ENCODE results near the gene NSUN7.

The NSUN7 gene

GRCh38 chr4:40718586-40718985 is 31.2 kb upstream of the NSUN7 start:
- H3K4me3 ChIP-seq: no peak overlapping the region
- DNase-seq (ENCODE audit: low spot score): no peak
- no peak overlapping the region for H3K27ac ChIP-seq
- TF ChIP-seq CTCF (IDR thresholded peaks at IDR 0.05): no peak

- no peak for DNase-seq (ENCODE audit: low spot score)
- no peak for TF ChIP-seq CTCF (IDR thresholded peaks at IDR 0.05)
- Histone ChIP-seq H3K27ac (no peak overlapping the region), H3K4me3 (no peak overlapping the region)
Measured at GRCh38 chr4:40719008-40719623, 30.6 kb upstream of the NSUN7 start.

GRCh38 chr4:40720351-40720750 is 29.4 kb upstream of the NSUN7 start:
- DNase-seq (ENCODE audit: low spot score): no peak
- Histone ChIP-seq H3K27ac (no peak overlapping the region), H3K4me3 (no peak overlapping the region)
- no peak for TF ChIP-seq CTCF (IDR thresholded peaks at IDR 0.05)

- no peak overlapping the region for H3K4me3 ChIP-seq
- peak overlapping the region in 1 of 2 donors; percentile 22 for H3K27ac ChIP-seq
Measured at GRCh38 chr4:40720916-40721315, 28.8 kb upstream of the NSUN7 start.

GRCh38 chr4:40721730-40722171 is 28.0 kb upstream of the NSUN7 start:
- Histone ChIP-seq H3K4me3 (no peak overlapping the region), H3K27ac (peak overlapping the region in 1 of 2 donors; percentile 49)
- no peak for DNase-seq (ENCODE audit: low spot score)
- TF ChIP-seq CTCF (IDR thresholded peaks at IDR 0.05): no peak

More at GRCh38 chr4:40720916-40721315, 28.8 kb upstream of the NSUN7 start:
- TF ChIP-seq CTCF (IDR thresholded peaks at IDR 0.05): no peak
- no peak for DNase-seq (ENCODE audit: low spot score)

- Histone ChIP-seq H3K27ac (peak overlapping the region in 1 of 2 donors; percentile 49), H3K4me3 (no peak overlapping the region)
- no peak for DNase-seq (ENCODE audit: low spot score)
- TF ChIP-seq CTCF (IDR thresholded peaks at IDR 0.05): no peak
Measured at GRCh38 chr4:40722576-40723161, 27.1 kb upstream of the NSUN7 start.

GRCh38 chr4:40723728-40724127 is 26.0 kb upstream of the NSUN7 start:
- no peak for DNase-seq (ENCODE audit: low spot score)
- H3K4me3 ChIP-seq: no peak overlapping the region
- no peak for TF ChIP-seq CTCF (IDR thresholded peaks at IDR 0.05)
- H3K27ac ChIP-seq: peak overlapping the region in 1 of 2 donors; percentile 48

Data from coronary artery (tissue), 2 donors.